ENCODE measurements around the gene WWOX. TPM values are rescaled to one million over a fixed set of nuclear protein-coding genes. Genes with fewer than 3 reads are reported as not detected.

The WWOX gene
- total and polyA plus RNA-seq, 2 donors (not counting 3 experiments of a cell fraction or from before 2014, with no cell fraction given) = 6.2 to 12.5 TPM

DNA sequence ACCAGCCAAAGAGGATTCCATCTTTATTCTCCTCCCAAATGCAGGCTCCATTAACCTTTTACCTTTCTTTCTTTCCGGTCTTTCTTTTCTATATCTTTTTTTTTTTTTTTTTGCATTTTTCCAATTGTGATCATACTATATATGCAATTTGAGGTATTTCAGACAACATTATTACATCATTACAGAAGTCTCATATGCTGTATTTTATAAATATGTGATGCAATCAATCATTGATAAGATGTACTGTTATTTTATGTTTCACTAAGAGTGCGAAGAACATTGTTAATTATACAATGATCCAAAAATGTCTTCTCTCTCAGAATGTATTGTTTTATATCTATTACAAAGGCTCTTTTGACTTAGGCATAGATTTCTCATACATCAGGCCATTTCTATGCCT lies 683.1 kb downstream of the WWOX start:
- TF ChIP-seq GATA2 (IDR thresholded peaks at IDR 0.05; ENCODE audit: insufficient read depth, insufficient read length, low read depth, low read length) (no peak), MYC (IDR thresholded peaks at IDR 0.05; ENCODE audit: low read depth, low read length) (no peak), POLR2A (IDR thresholded peaks at IDR 0.05; ENCODE audit: low read depth, low read length) (no peak), JUN (IDR thresholded peaks at IDR 0.05; ENCODE audit: borderline replicate concordance, insufficient read depth, insufficient read length, low read depth) (no peak), EZH2 (IDR thresholded peaks at IDR 0.05; ENCODE audit: borderline replicate concordance, low read depth, low read length, severe bottlenecking) (no peak), FOS (IDR thresholded peaks at IDR 0.05; ENCODE audit: borderline replicate concordance, insufficient read depth, low read length) (no peak), MAX (IDR thresholded peaks at IDR 0.05; ENCODE audit: insufficient read depth, insufficient read length) (no peak), POLR2AphosphoS5 (IDR thresholded peaks at IDR 0.05; ENCODE audit: insufficient read depth, low read depth, low read length) (no peak)
- TF ChIP-seq, protein P1, sequence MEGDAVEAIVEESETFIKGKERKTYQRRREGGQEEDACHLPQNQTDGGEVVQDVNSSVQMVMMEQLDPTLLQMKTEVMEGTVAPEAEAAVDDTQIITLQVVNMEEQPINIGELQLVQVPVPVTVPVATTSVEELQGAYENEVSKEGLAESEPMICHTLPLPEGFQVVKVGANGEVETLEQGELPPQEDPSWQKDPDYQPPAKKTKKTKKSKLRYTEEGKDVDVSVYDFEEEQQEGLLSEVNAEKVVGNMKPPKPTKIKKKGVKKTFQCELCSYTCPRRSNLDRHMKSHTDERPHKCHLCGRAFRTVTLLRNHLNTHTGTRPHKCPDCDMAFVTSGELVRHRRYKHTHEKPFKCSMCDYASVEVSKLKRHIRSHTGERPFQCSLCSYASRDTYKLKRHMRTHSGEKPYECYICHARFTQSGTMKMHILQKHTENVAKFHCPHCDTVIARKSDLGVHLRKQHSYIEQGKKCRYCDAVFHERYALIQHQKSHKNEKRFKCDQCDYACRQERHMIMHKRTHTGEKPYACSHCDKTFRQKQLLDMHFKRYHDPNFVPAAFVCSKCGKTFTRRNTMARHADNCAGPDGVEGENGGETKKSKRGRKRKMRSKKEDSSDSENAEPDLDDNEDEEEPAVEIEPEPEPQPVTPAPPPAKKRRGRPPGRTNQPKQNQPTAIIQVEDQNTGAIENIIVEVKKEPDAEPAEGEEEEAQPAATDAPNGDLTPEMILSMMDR (IDR thresholded peaks at IDR 0.05; ENCODE audit: extremely low read depth in 1 of 2, insufficient read depth in 1 of 2, low read depth in 1 of 2, low read length in 2 of 2) = no peak
- H2AFZ ChIP-seq (ENCODE audit: low read depth, low read length) = no peak overlapping the region
- no peaks in the 10 kb centered on the region for H3K79me2 ChIP-seq (ENCODE audit: control insufficient read depth, insufficient read depth, low read length)
- H4K20me1 ChIP-seq (replicated peaks; ENCODE audit: control insufficient read depth, extremely low read depth, insufficient read depth, low read length) = no peaks in the 10 kb centered on the region
- BruUV-seq (replicated peaks) = no TSS peak
- peaks cover 2% of the 10 kb centered on the region for H3K9me3 ChIP-seq (replicated peaks; ENCODE audit: control insufficient read depth, insufficient read depth, low read length)
- intact Hi-C loops (cut with micrococcal nuclease) (no loop called here), dilution Hi-C loops (cut with MboI; ENCODE audit: extremely low pct_ligation_motif_present, low sequenced_read_pairs) (no loop called here)
- ChIA-PET POLR2A (interaction anchor here (0.7 kb wide), 1 partner anchor 206 kb away, joined by 3 read pairs; no protein-coding TSS in a partner anchor), CTCF (no interaction called here)
- H3K9ac ChIP-seq (replicated peaks; ENCODE audit: extremely low read depth, insufficient read depth, low read length) = no peak overlapping the region
- H3K4me1 ChIP-seq (ENCODE audit: control insufficient read depth, extremely low read depth, insufficient read depth, low read length) = no peaks in the 10 kb centered on the region
- H3K36me3 ChIP-seq (ENCODE audit: control insufficient read depth in 2 of 2, extremely low read depth in 1 of 2, insufficient read depth in 2 of 2, low read length in 2 of 2) = no peaks in the 10 kb centered on the region
- DNase-seq (ENCODE audit: low read depth, low spot score) (no peak), FAIRE-seq (no peak)
- H3K4me3 ChIP-seq (replicated peaks in 1 of 3; ENCODE audit: insufficient read depth in 1 of 3, low read depth in 1 of 3, low read length in 3 of 3) = no peak overlapping the region
- no peaks in the 10 kb centered on the region for H3K9me1 ChIP-seq (replicated peaks; ENCODE audit: control insufficient read depth, extremely low read depth, insufficient read depth, low read length)
- H3K27ac ChIP-seq (ENCODE audit: insufficient read depth, low read depth, low read length) = no peak overlapping the region
- no peaks in the 10 kb centered on the region for H3K27me3 ChIP-seq (ENCODE audit: control insufficient read depth in 2 of 2, insufficient read depth in 2 of 2, low read length in 2 of 2)
- H3K4me2 ChIP-seq (ENCODE audit: insufficient read depth, low read length) = no peak overlapping the region
